GM19372 (cell line): ENCODE measurements around the gene MZT2B.
"Not testable (repeated sequence)": the region's sequence is repeated elsewhere in the genome, so short reads cannot be mapped to it uniquely, and the experiment has no call there.

ENCODE experiments used
- ATAC-seq: cut with Tn5 transposase; IDR thresholded peaks from one replicate; pipeline ENCODE4 v1.9.1; 2021; ENCODE audit warnings: mild to moderate bottlenecking, low read depth, moderate library complexity; ENCODE audit not compliant: unreplicated experiment

The MZT2B gene

DNA sequence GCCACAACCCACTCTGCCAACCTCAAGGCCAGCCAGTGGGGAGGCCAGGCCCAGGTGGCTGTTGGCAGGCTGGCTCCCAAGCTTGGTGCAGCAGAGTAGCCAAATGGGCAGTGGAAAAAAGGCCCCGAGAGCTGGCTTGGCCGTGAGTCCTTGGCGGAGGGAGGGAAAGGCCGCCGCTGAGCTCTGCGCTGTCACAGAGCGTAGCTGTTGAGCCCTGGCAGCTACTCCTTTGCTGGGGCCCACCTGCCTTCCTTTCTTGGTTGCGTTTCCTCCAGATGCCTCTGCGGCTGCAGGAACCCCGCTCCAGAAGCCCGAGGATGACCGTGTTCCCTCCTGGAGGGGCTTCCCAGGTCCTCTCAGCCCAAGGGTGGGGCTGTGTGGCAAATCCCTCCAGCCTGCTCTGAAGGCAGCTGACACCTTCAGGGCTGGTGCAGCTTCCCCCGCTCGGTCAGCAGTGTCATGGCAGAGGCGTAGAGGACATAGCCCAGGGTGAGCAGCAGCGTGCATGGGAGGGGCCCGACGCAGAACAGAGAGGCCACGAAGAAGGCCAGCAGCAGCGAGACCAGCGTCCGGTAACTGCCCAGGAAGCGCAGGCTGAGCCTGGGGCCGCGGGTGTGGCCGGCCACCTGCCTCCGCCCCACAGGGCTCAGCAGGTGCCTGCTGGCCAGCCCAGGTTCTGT, 29.8 kb upstream of the MZT2B start:
- not testable (repeated sequence) for ATAC-seq

GRCh38 chr2:130152816-130153595, 29.1 kb upstream of the MZT2B start:
- ATAC-seq, result no peak

DNA sequence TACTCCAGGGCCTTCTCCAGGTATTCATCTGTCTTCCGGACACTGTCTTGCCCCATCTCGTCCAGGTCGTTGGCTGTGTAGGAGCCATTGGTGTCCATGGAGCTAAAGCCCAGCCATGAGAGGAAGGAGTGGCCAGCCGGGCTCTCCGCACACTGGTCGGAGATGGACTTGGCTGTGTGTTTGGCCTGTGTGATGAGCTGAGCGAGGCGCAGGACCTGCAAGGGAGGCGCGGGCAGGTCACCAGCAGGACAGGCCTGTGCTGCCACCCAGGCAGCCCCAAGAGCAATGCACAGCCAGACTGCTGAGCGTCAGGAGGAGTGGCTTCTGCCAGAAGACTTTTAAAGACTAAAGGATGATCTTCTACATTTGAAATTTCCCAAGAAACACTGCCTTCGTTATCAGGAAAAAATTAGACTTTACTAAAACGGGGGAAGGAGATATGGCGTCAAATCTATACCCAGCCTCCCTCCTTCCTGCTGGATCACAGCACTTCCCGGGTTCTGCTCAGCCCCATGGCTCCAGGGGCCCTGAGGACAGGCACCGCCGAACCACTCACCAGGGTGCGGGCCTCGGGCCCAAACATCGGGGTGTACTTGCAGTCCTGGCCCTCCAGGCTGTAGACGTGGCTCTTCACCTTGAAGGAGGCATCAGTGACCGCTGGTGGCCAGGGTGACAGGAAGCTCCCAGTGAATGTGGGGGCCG, 28.2 kb upstream of the MZT2B start:
- ATAC-seq, result not testable (repeated sequence)

- not testable (repeated sequence) for ATAC-seq
Measured at GRCh38 chr2:130154423-130154770, 27.7 kb upstream of the MZT2B start.

DNA sequence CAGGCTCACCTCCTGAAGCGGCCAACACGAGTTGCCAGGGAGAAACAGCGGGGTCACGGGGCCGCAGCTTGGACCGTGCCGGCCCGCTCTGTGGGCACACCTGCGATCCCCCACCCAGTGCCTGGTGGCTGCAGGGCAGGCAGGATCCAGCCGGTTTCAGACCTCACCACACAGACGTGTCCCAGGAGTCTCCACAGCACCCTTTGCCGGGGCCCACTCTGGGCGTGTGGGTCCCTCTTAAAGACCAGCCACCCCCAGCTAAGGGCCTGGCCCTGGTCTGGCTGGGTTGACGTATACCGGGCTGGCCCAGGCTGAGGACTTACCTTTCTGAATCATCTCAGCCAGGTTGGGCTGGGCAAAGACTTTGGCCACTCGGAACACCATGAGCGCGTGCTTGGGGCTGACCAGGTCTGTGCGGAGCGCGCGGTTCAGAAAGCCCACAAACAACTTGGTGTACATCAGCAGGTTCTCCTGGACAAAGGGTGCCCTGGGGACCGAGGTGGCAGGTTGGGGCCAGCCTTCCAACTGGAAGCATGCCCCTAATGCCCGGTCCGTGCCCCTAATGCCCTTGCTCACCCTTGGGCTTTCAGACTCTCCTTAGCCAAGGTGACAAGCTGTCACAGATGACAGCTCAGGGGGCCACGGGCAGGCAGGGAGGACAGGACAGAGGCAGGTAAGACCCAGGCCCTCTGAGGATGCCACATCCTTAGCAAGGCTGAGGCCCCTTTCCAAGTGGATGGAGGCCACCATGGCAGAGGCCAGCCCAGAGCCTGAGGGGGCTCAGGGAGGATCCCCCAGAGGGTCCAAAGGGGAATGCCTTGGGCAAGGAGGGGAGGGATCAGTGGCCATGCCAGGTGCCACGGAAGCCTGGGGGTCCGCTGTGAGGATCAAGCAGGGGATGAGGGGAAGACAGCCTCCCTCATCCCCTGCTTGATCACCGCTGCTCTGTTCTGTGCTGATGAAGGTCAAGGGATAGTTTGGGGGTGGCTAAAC, 27.0 kb upstream of the MZT2B start:
- ATAC-seq, result no peak

GRCh38 chr2:130155956-130156623, 26.0 kb upstream of the MZT2B start:
- ATAC-seq, result not testable (repeated sequence)

DNA sequence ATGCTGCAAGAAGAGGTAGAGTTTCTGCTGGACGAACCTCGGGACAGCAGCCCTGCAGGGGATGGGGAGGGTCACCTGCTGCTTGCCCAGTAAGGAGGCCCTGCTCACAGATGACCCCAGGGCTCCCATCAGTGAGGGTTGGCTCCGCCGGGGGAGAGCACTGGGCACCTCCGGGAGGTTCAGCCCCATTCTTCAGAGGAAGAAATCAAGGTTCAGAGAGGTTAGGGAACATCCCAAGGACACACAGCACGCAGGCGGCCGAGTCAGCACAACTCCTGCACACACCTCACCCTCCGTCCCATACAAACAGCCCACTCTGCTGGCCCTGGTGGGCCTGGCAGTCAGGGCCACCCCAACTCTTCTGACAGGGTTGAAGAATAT, 25.4 kb upstream of the MZT2B start:
- no peak for ATAC-seq

GRCh38 chr2:130157354-130157753, 24.7 kb upstream of the MZT2B start:
- ATAC-seq, result peak; percentile 24

- peak; percentile 81 for ATAC-seq
Measured at GRCh38 chr2:130157825-130158514, 24.1 kb upstream of the MZT2B start.

DNA sequence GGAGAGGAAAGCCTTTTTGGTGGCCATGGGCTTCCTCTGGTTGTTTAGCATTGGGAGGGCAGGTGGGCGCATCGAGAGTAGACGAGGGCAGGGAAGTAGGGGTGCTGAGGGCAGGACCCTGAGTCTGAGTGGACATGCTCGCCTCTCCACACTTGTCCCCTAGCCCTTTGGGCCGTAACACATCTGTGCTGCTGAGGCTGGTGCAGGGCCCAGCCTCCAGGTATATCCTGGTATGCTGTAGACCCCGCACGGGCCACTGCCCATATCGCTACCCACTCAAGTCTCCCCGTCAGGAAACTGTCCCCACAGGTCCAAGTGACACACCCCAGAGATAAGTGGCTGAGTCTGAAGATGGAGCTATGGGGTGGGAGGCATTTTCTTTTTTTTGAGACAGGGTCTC, 23.4 kb upstream of the MZT2B start:
- no peak for ATAC-seq

DNA sequence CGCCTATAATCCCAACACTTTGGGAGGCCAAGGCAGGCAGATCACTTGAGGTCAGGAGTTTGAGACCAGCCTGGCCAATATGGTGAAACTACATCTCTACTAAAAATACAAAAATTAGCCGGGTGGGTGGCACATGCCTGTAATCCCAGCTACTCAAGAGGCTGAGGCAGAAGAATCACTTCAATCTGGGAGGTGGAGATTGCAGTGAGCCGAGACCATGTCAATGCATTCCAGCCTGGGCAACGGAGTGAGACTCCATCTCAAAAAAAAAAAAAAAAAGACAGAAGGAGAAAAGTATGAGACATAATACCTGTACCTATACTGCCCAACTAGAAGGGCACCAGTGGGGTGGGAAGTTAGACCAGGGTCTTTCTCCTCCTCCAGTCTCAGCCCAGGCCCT, 22.7 kb upstream of the MZT2B start:
- ATAC-seq, result not testable (repeated sequence)

DNA sequence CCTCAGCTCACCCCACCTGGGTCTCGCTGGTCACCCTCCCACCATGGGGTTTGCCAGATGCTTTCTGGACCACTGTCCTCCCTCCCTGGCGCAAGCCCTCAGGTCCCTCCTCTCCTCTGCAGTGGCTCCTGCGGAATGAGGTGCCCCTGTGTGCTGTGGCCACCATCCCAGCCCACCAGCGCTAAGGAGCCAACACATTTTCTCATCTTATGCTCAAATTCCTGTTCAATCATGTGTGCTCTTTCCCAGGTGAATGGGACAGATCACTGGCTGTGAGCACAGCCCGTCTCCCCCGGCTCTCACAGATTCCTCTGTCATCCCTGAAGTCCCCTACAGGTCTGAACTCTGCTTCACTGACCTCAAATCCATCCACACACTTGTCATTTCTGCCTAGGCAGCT, 21.9 kb upstream of the MZT2B start:
- no peak for ATAC-seq

GRCh38 chr2:130160838-130161705, 21.0 kb upstream of the MZT2B start:
- not testable (repeated sequence) for ATAC-seq

DNA sequence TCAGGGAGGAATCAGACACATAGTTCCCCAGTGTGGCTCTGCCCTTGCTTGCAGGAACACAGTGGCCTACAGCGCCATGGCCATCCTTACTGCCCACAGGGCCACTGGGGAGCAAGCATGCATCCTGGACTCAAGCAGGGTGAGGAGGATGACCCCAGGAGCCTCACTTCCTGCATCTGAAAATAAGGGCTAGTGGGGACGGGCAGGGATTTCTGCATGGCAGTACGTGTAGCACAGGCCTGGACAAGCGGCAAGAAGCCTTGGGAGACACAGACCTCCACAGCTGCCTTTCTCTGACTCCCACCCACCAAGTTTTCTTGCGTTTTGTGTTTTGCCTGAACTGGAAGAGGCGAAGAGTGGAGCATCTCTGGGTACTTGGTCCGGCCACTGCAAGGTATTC, 19.6 kb upstream of the MZT2B start:
- ATAC-seq, result not testable (repeated sequence)

DNA sequence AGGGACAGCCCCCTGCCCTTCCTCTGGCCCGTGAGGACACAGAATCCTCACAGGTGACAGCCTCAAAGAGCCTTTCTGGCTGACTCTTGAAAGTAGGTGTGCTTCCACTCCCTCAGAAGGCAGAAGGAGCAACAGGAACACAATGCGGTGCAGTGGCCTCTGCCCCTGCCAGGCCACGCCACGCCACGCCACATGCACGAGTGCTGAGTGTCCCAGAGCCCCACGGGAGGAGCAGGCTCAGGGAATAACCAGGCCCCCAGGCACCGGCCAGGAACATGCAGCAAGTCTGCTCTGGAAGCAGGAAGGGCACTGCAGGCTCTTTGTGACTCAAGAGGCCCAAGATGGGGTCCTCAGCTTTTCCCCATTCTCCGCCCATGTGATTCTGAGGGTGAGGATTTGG, 19.1 kb upstream of the MZT2B start:
- no peak for ATAC-seq

DNA sequence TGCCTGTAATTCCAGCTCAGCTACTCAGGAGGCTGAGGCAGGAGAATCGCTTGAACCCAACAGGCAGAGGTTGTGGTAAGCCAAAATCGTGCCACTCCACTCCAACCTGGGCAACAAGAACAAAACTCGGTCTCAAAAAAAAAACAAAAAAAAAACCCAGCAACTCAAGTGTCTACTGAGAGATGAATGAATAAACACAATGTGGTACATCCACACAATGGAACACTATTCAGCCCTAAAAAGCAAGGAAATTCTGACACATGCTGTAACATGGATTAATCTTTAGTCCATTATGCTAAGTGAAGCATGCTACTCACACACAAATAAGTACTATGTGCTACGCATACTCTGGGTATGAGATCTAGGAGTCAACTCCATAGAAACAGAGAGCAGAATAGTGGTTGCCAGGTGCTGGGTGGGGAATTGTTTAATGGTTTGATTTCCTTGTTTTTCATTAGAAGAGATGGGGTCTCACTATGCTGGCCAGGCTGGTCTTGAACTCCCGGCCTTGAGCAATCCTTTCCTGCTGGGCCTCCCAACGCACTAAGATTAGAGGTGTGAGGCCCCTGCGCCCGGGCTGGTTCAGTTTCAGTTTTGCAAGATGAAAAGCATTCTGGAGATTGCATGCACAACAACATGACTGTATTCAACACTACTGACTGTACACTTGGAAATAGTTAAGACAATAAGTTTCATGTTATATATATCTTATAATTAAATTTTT, 16.6 kb upstream of the MZT2B start:
- ATAC-seq, result no peak

DNA sequence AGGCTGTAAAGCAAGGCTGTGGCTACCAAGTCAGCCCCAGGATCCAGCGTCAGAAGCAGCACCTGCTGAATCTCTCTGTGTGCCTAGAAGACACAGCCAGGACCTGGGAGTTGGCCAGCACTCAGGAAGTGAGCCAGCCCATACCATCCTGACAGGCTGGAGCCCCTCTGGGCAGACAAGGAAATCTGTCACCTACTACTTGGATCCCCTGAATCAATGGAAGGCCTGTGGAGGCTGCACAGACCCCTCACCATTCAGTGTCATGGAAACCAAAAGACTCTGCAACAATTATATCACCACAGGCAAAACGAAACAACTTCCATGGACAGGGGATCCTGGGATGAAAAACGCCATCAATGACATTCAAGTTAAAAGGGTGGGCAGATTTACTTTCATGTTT, 15.5 kb upstream of the MZT2B start:
- not testable (repeated sequence) for ATAC-seq

- not testable (repeated sequence) for ATAC-seq
Measured at GRCh38 chr2:130169163-130169562, 12.9 kb upstream of the MZT2B start.
